PC-9 (cell line): Measurements from ENCODE around the gene ISG15. TPM values are rescaled to one million over a fixed set of nuclear protein-coding genes. Genes with fewer than 3 reads are reported as not detected.
"Not testable (repeated sequence)": the region's sequence is repeated elsewhere in the genome, so short reads cannot be mapped to it uniquely, and the experiment has no call there.

Experiments used
- BruUV-seq: library from RNA; stranded (reverse); fragments of 400-500 nt; replicated peaks from 2 replicates; lab custom pipeline; 2021; lab: Mats Ljungman, UMichigan
- CTCF ChIA-PET: fragments of 300-600 bp; sonication (Branson Sonifier 250); formaldehyde crosslinking; loops from one replicate; lab custom pipeline; 2022; ENCODE audit warnings: antibody characterized with exemption; lab: Charles Lee
- POLR2A ChIA-PET: fragments of 300-600 bp; sonication (Branson Sonifier 250); formaldehyde crosslinking; loops from one replicate; lab custom pipeline; 2022; ENCODE audit warnings: antibody characterized with exemption; ENCODE audit not compliant: unreplicated experiment; lab: Charles Lee
- DNase-seq, 2 experiments: peaks; one replicate each; pipeline versions ENCODE4 v3.0.0 to v3.0.0-alpha.2; 2015 to 2022; ENCODE audit warnings: mixed read lengths in 1 of 2
- H2AFZ ChIP-seq: fragments of 200-600 bp; sonication (generic); 2 replicates; pipeline ENCODE4 v1.8.1; 2017; ENCODE audit warnings: antibody characterized with exemption
- H3F3A ChIP-seq: fragments of 200-600 bp; sonication (generic); 2 replicates; pipeline ENCODE4 v1.8.1; 2017; ENCODE audit warnings: antibody characterized with exemption, mild to moderate bottlenecking, low read depth; ENCODE audit not compliant: insufficient read depth
- H3K27ac ChIP-seq: fragments of 200-600 bp; sonication (generic); 2 replicates; pipeline ENCODE4 v1.6.1; 2016; ENCODE audit warnings: mixed run types
- H3K27me3 ChIP-seq: fragments of 200-600 bp; sonication (generic); 2 replicates; pipeline ENCODE4 v1.6.1; 2016; ENCODE audit warnings: low read depth, mixed run types; ENCODE audit not compliant: insufficient read depth
- H3K36me3 ChIP-seq: fragments of 200-600 bp; sonication (generic); 2 replicates; pipeline ENCODE4 v1.6.1; 2016; ENCODE audit warnings: low read depth, mixed run types
- H3K4me1 ChIP-seq: fragments of 200-600 bp; sonication (generic); replicated peaks from 2 replicates; pipeline ENCODE4 v1.6.1; 2016; ENCODE audit warnings: mixed run types; ENCODE audit not compliant: insufficient read depth
- H3K4me2 ChIP-seq: fragments of 200-600 bp; sonication (generic); 2 replicates; pipeline ENCODE4 v1.6.1; 2017; ENCODE audit warnings: mixed run types
- H3K4me3 ChIP-seq: fragments of 200-600 bp; sonication (generic); 2 replicates; pipeline ENCODE4 v1.6.1; 2016; ENCODE audit warnings: mixed run types
- H3K79me2 ChIP-seq: fragments of 200-600 bp; sonication (generic); 2 replicates; pipeline ENCODE4 v1.6.1; 2017; ENCODE audit warnings: low read depth, mixed run types
- H3K9me2 ChIP-seq: fragments of 200-600 bp; sonication (generic); 2 replicates; pipeline ENCODE4 v1.8.1; 2017; ENCODE audit warnings: mild to moderate bottlenecking; ENCODE audit not compliant: insufficient read depth
- H3K9me3 ChIP-seq: fragments of 200-600 bp; sonication (generic); 2 replicates; pipeline ENCODE4 v1.8.1; 2016; ENCODE audit warnings: low read depth; ENCODE audit not compliant: insufficient read depth
- H4K20me1 ChIP-seq: fragments of 200-600 bp; sonication (generic); 2 replicates; pipeline ENCODE4 v1.8.1; 2017; ENCODE audit not compliant: insufficient read depth
- CTCF ChIP-seq: fragments of 200-600 bp; sonication (generic); conservative IDR thresholded peaks from 2 replicates; pipeline ENCODE4 v1.6.1; 2017; ENCODE audit warnings: mixed run types, antibody characterized with exemption, mild to moderate bottlenecking, moderate library complexity
- EZH2 ChIP-seq: fragments of 200-600 bp; sonication (generic); IDR thresholded peaks from 2 replicates; pipeline ENCODE4 v1.8.0; 2017; ENCODE audit warnings: antibody characterized with exemption, low read depth
- intact Hi-C: fragments of 100-400 bp; cut with micrococcal nuclease; formaldehyde crosslinking; loops from one replicate; pipeline ENCODE4 v1.10.0; 2022; ENCODE audit not compliant: unreplicated experiment
- total RNA-seq: library from RNA; stranded (reverse); gene quantifications from 2 replicates; pipeline ENCODE4 v1.2.3, GENCODE V29; 2021

ISG15 gene
- total RNA-seq, 1 experiment from 2014 or later, result 20.9 TPM

GRCh38 chr1:1013922-1014648 is 788 bp downstream of the ISG15 start:
- Histone ChIP-seq H2AFZ (peak overlapping the region; percentile 78; the same call in 1 of the 2 replicates), H3K9me2 (no peaks in the 10 kb centered on the region), H4K20me1 (no peaks in the 10 kb centered on the region), H3K27me3 (no peaks in the 10 kb centered on the region), H3K4me3 (peak overlapping the region; percentile 65), H3F3A (peaks cover 32% of the 10 kb centered on the region), H3K4me1 (peaks cover 12% of the 10 kb centered on the region), H3K36me3 (no peaks in the 10 kb centered on the region), H3K4me2 (peak overlapping the region; percentile 87), H3K27ac (peak overlapping the region; percentile 74; the same call in 1 of the 2 replicates), H3K9me3 (no peaks in the 10 kb centered on the region), H3K79me2 (no peaks in the 10 kb centered on the region)
- DNase-seq, result no peak
- TF ChIP-seq EZH2 (no peak), CTCF (no peak)
- ChIA-PET POLR2A (interaction anchor here (0.6 to 0.8 kb wide), 2 partner anchors 14 to 53 kb away, joined by 4 to 5 read pairs; partner anchors contain the start of gene HES4), CTCF (interaction anchor here (0.6 kb wide), 1 partner anchor 45 kb away, joined by 3 read pairs; no protein-coding TSS in a partner anchor)
- intact Hi-C loops, result loop anchor here (1.0 kb wide), 1 partner anchor 13 kb away; no protein-coding TSS in a partner anchor
- no TSS peak for BruUV-seq

GRCh38 chr1:1014799-1015681 is 1.7 kb downstream of the ISG15 start:
- no peak for TF ChIP-seq EZH2
- TF ChIP-seq CTCF, result peak; percentile 66
- Histone ChIP-seq H3K4me2 (peak overlapping the region; percentile 87), H3K4me1 (peaks cover 12% of the 10 kb centered on the region), H3K27me3 (no peaks in the 10 kb centered on the region), H3K36me3 (no peaks in the 10 kb centered on the region), H4K20me1 (no peaks in the 10 kb centered on the region), H3K79me2 (no peaks in the 10 kb centered on the region), H3K9me2 (no peaks in the 10 kb centered on the region), H2AFZ (no peak overlapping the region), H3K4me3 (peak overlapping the region; percentile 65; the same call in 1 of the 2 replicates), H3K9me3 (no peaks in the 10 kb centered on the region), H3K27ac (0 out of 2 replicates have a peak overlapping the region, but pooled peaks have one; percentile 74), H3F3A (peaks cover 32% of the 10 kb centered on the region)
- no TSS peak for BruUV-seq
- POLR2A ChIA-PET, result no interaction called here
- DNase-seq, result peak in 1 of 2 experiments; percentile 34
- intact Hi-C loops, result no loop called here
- CTCF ChIA-PET, result no interaction called here

- H3K9me3 ChIP-seq, H4K20me1 ChIP-seq, H3K27ac ChIP-seq, H3K4me2 ChIP-seq, POLR2A ChIA-PET, H3K27me3 ChIP-seq, H3K36me3 ChIP-seq, H3K4me3 ChIP-seq, H2AFZ ChIP-seq, CTCF ChIA-PET, H3K9me2 ChIP-seq, DNase-seq, BruUV-seq, intact Hi-C loops: not testable (repeated sequence)
- Histone ChIP-seq H3F3A (peaks cover 38% of the 10 kb centered on the region), H3K79me2 (peaks cover 19% of the 10 kb centered on the region), H3K4me1 (peaks cover 20% of the 10 kb centered on the region)
These were observed 4.4 kb downstream of the ISG15 start for GRCh38 chr1:1017397-1018320.

GRCh38 chr1:1018321-1018685 is 5.0 kb downstream of the ISG15 start:
- H4K20me1 ChIP-seq, POLR2A ChIA-PET, H3K27ac ChIP-seq, H3K9me3 ChIP-seq, H3K36me3 ChIP-seq, H2AFZ ChIP-seq, H3K4me3 ChIP-seq, intact Hi-C loops, CTCF ChIA-PET, BruUV-seq, H3K9me2 ChIP-seq, H3K4me2 ChIP-seq, H3K27me3 ChIP-seq, DNase-seq: not testable (repeated sequence)
- H3K4me1 ChIP-seq, result peaks cover 22% of the 10 kb centered on the region
- peaks cover 37% of the 10 kb centered on the region for H3F3A ChIP-seq
- H3K79me2 ChIP-seq, result peaks cover 26% of the 10 kb centered on the region
